Keratinocyte (primary cell): ENCODE measurements around the gene FZR1. TPM values are rescaled to one million over a fixed set of nuclear protein-coding genes. Genes with fewer than 3 reads are reported as not detected.

Experiments used
- DNase-seq: peaks from one replicate; pipeline ENCODE4 v3.0.0-alpha.2; 2011; ENCODE audit warnings: low read depth, missing footprints, low spot score
- FAIRE-seq: peaks from 2 replicates; lab custom pipeline; 2011; peaks lifted over from hg19 to GRCh38; lab: Jason Lieb, UNC
- H2AFZ ChIP-seq: 2 replicates; pipeline ENCODE4 v1.6.0; 2012; ENCODE audit warnings: low read length, control low read depth, inconsistent platforms; ENCODE audit not compliant: control insufficient read depth
- H3K27ac ChIP-seq: 2 replicates; pipeline ENCODE4 v1.5.1; 2011; ENCODE audit warnings: low read length; ENCODE audit not compliant: control insufficient read depth, insufficient read depth
- H3K27me3 ChIP-seq: 3 replicates; pipeline ENCODE4 v1.6.0; 2011; ENCODE audit warnings: low read length; ENCODE audit not compliant: control insufficient read depth, insufficient read depth; ENCODE audit errors: extremely low read depth
- H3K36me3 ChIP-seq, 2 experiments: 2 replicates in 1 of 2; 3 replicates in 1 of 2; pipeline ENCODE4 v1.5.1; 2011; ENCODE audit warnings: low read length in 2 of 2, mild to moderate bottlenecking in 1 of 2; ENCODE audit not compliant: control insufficient read depth in 2 of 2, insufficient read depth in 2 of 2; ENCODE audit errors: extremely low read depth in 1 of 2
- H3K4me1 ChIP-seq: 3 replicates; pipeline ENCODE4 v1.5.1; 2011; ENCODE audit warnings: low read length; ENCODE audit not compliant: control insufficient read depth, insufficient read depth; ENCODE audit errors: extremely low read depth
- H3K4me2 ChIP-seq: 3 replicates; pipeline ENCODE4 v1.6.0; 2011; ENCODE audit warnings: low read depth, low read length; ENCODE audit not compliant: control insufficient read depth, insufficient read depth; ENCODE audit errors: extremely low read depth
- H3K4me3 ChIP-seq, 3 experiments: fragments of 200-600 bp in 1 of 3; sonication (generic) in 1 of 3; 2 replicates in 2 of 3; 3 replicates in 1 of 3; pipeline ENCODE4 v1.5.1; 2011 to 2016; ENCODE audit warnings: low read length in 3 of 3, mild to moderate bottlenecking in 3 of 3, control low read depth in 2 of 3, inconsistent platforms in 1 of 3, low read depth in 1 of 3, mixed read lengths in 1 of 3, mixed run types in 1 of 3, moderate library complexity in 1 of 3; ENCODE audit not compliant: control insufficient read depth in 2 of 3, insufficient read depth in 2 of 3; ENCODE audit errors: extremely low read depth in 1 of 3
- H3K79me2 ChIP-seq: 2 replicates; pipeline ENCODE4 v1.6.0; 2012; ENCODE audit warnings: low read length; ENCODE audit not compliant: control insufficient read depth, insufficient read depth
- H3K9ac ChIP-seq: 3 replicates; pipeline ENCODE4 v1.6.0; 2011; ENCODE audit warnings: low read length; ENCODE audit not compliant: control insufficient read depth, insufficient read depth; ENCODE audit errors: extremely low read depth
- H3K9me1 ChIP-seq: 3 replicates; pipeline ENCODE4 v1.6.0; 2011; ENCODE audit warnings: low read length; ENCODE audit not compliant: control insufficient read depth, insufficient read depth; ENCODE audit errors: extremely low read depth
- H3K9me3 ChIP-seq: 2 replicates; pipeline ENCODE4 v1.5.1; 2012; ENCODE audit warnings: low read depth, low read length; ENCODE audit not compliant: control insufficient read depth
- H4K20me1 ChIP-seq: 3 replicates; pipeline ENCODE4 v1.6.0; 2011; ENCODE audit warnings: low read length; ENCODE audit not compliant: control insufficient read depth, insufficient read depth; ENCODE audit errors: extremely low read depth
- EZH2 ChIP-seq: IDR thresholded peaks from one replicate; pipeline ENCODE4 v1.6.1; 2012; ENCODE audit warnings: inconsistent platforms, mild to moderate bottlenecking, low read length, moderate library complexity
- dilution Hi-C: fragments of 300-500 bp; cut with MboI; formaldehyde crosslinking; loops from one replicate; pipeline ENCODE4 v1.7.0; 2020; ENCODE audit warnings: low sequenced_read_pairs; ENCODE audit not compliant: extremely low pct_ligation_motif_present
- polyA plus RNA-seq, 5 experiments: library from polyadenylated mRNA; depleted of rRNA in 3 of 5; stranded (reverse) in 3 of 5; stranded (forward) in 1 of 5; unstranded in 1 of 5; fragments of >200 nt; gene quantifications; 1 replicate in 1 of 5; 2 replicates in 3 of 5; 3 replicates in 1 of 5; pipeline versions ENCODE4 v1.2.1 to v1.2.3, GENCODE V29; 2011 to 2012; ENCODE audit warnings: missing spikeins in 2 of 5, low read depth in 1 of 5, low replicate concordance in 1 of 5
- TF ChIP-seq, protein P1 (sequence below), 3 experiments: IDR thresholded peaks in 1 of 3; conservative IDR thresholded peaks in 1 of 3; optimal IDR thresholded peaks in 1 of 3; 2 replicates in 2 of 3; 3 replicates in 1 of 3; pipeline versions ENCODE3 to v1.5.1; 2011; ENCODE audit warnings: low read length in 3 of 3, mild to moderate bottlenecking in 3 of 3, moderate library complexity in 2 of 3, control low read depth in 1 of 3, inconsistent platforms in 1 of 3; ENCODE audit not compliant: insufficient read depth in 2 of 3; ENCODE audit errors: extremely low read depth in 1 of 3

Gene FZR1
- polyA plus RNA-seq, 1 donor (not counting 4 experiments of a cell fraction or from before 2014, with no cell fraction given): 23.3 TPM

DNA sequence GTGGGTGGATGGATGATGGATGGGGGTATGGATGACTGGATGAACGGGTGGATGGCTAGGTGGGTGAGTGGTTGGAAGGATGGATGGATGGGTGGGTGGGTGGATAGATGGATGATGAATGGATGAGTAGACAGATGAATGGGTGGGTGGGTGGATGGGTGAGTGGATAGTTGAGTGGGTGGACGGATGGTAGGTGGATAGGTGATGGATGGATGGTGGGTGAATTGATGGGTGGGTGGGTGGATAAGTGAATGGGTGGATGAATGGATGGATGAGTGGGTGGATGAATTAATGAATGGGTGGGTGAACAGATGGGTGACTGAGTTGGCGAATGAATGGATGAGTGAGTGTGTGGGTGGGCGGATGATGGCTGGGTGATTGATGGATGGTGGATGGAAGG lies 30.7 kb upstream of the FZR1 start:
- H3K36me3 ChIP-seq: no peaks in the 10 kb centered on the region
- H3K9me1 ChIP-seq: no peaks in the 10 kb centered on the region
- no peak overlapping the region for H3K9ac ChIP-seq
- peaks cover 3% of the 10 kb centered on the region for H4K20me1 ChIP-seq
- no peak overlapping the region for H3K4me2 ChIP-seq
- no peak for FAIRE-seq
- no peak for DNase-seq
- no peaks in the 10 kb centered on the region for H3K79me2 ChIP-seq
- dilution Hi-C loops: no loop called here
- H3K4me3 ChIP-seq: no peak overlapping the region
- TF ChIP-seq, protein P1, sequence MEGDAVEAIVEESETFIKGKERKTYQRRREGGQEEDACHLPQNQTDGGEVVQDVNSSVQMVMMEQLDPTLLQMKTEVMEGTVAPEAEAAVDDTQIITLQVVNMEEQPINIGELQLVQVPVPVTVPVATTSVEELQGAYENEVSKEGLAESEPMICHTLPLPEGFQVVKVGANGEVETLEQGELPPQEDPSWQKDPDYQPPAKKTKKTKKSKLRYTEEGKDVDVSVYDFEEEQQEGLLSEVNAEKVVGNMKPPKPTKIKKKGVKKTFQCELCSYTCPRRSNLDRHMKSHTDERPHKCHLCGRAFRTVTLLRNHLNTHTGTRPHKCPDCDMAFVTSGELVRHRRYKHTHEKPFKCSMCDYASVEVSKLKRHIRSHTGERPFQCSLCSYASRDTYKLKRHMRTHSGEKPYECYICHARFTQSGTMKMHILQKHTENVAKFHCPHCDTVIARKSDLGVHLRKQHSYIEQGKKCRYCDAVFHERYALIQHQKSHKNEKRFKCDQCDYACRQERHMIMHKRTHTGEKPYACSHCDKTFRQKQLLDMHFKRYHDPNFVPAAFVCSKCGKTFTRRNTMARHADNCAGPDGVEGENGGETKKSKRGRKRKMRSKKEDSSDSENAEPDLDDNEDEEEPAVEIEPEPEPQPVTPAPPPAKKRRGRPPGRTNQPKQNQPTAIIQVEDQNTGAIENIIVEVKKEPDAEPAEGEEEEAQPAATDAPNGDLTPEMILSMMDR (optimal IDR thresholded peaks at IDR 0.05 in 1 of 3, IDR thresholded peaks at IDR 0.05 in 1 of 3, conservative IDR thresholded peaks at IDR 0.05 in 1 of 3; ENCODE audit: extremely low read depth in 1 of 3, insufficient read depth in 2 of 3, low read length in 3 of 3): no peak
- no peak for TF ChIP-seq EZH2
- H3K27me3 ChIP-seq: peaks cover 16% of the 10 kb centered on the region
- no peak overlapping the region for H2AFZ ChIP-seq
- H3K9me3 ChIP-seq: no peaks in the 10 kb centered on the region
- H3K4me1 ChIP-seq: no peaks in the 10 kb centered on the region
- H3K27ac ChIP-seq: no peak overlapping the region

DNA sequence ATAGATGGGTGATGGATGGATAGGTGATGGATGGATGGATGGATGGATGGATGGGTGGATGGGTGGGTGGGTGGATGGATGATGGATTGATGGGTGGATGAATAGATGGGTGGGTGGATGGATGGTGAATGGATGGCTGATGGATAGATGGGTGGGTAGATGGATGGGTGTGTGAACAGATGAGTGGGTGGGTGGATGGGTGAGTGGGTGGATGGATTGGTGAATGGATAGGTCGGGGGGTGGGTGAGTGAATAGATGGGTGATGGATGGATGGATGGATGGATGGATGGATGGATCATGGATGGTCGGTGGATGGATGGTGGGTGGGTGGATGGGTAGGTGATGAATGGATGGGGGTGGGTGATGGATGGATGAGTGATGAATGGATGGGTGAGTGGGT lies 29.3 kb upstream of the FZR1 start:
- FAIRE-seq: no peak

More for the DNA sequence above, 29.3 kb upstream of the FZR1 start:
- Histone ChIP-seq H3K27me3 (peaks cover 23% of the 10 kb centered on the region), H2AFZ (no peak overlapping the region), H3K36me3 (no peaks in the 10 kb centered on the region), H3K9ac (no peak overlapping the region), H3K27ac (no peak overlapping the region), H3K4me2 (no peak overlapping the region), H3K9me3 (no peaks in the 10 kb centered on the region), H3K79me2 (no peaks in the 10 kb centered on the region), H3K9me1 (no peaks in the 10 kb centered on the region), H4K20me1 (peaks cover 3% of the 10 kb centered on the region), H3K4me1 (no peaks in the 10 kb centered on the region), H3K4me3 (no peak overlapping the region)
- dilution Hi-C loops: no loop called here
- TF ChIP-seq, protein P1 (optimal IDR thresholded peaks at IDR 0.05 in 1 of 3, IDR thresholded peaks at IDR 0.05 in 1 of 3, conservative IDR thresholded peaks at IDR 0.05 in 1 of 3; ENCODE audit: extremely low read depth in 1 of 3, insufficient read depth in 2 of 3, low read length in 3 of 3): no peak
- no peak for DNase-seq
